ENCODE results near the gene TRAPPC12. TPM values are rescaled to one million over a fixed set of nuclear protein-coding genes. Genes with fewer than 3 reads are reported as not detected.
A peak's percentile ranks its signal among the peaks of the same experiment; 100 is the strongest.

TRAPPC12 gene
- total RNA-seq, 1 donor from 2014 or later: 89.7 TPM

DNA sequence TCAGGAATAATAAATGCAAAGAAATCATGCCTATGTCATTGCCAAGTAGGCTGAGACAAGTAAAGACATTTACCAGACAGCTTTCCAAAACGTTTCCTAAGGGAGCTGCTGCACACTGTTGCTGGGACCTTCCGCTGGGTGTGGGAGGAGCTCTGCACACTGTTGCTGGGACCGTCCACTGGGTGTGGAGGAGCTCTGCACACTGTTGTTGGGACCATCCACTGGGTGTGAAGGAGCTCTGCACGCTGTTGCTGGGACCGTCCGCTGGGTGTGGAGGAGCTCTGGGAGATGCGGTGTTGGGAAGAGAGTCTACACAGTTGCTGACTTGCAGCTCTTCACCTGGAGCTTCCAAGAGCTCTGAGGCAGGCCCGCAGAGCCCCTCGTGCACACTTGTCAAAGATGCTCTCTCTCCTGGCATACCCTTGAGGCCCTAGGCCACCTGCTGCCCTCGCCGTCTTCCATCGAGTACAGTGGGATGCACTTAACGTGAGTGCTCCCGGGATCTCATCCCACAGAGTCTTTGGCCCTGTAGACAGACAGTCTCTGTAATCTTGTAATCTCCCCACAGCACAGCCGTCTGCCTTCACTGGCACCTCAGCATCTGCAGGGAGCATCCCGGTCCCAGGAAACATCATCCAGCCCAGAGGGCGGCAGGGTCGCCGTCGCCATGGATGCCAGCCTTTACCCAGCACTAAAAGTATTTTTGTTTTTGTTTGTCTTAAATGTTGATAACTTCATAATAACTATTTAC, 51.4 kb downstream of the TRAPPC12 start:
- no peak overlapping the region for H3K4me3 Mint-ChIP-seq (ENCODE audit: unreplicated experiment)
- no peaks in the 10 kb centered on the region for H3K4me1 Mint-ChIP-seq (ENCODE audit: unreplicated experiment)
- peak; percentile 78 for DNase-seq (ENCODE audit: extremely low spot score, unreplicated experiment)
- no peaks in the 10 kb centered on the region for H3K27me3 Mint-ChIP-seq (ENCODE audit: unreplicated experiment)
- H3K36me3 Mint-ChIP-seq (ENCODE audit: unreplicated experiment): peaks cover 29% of the 10 kb centered on the region
- H3K9me3 Mint-ChIP-seq (ENCODE audit: unreplicated experiment): no peaks in the 10 kb centered on the region
- TF ChIP-seq, protein P1, sequence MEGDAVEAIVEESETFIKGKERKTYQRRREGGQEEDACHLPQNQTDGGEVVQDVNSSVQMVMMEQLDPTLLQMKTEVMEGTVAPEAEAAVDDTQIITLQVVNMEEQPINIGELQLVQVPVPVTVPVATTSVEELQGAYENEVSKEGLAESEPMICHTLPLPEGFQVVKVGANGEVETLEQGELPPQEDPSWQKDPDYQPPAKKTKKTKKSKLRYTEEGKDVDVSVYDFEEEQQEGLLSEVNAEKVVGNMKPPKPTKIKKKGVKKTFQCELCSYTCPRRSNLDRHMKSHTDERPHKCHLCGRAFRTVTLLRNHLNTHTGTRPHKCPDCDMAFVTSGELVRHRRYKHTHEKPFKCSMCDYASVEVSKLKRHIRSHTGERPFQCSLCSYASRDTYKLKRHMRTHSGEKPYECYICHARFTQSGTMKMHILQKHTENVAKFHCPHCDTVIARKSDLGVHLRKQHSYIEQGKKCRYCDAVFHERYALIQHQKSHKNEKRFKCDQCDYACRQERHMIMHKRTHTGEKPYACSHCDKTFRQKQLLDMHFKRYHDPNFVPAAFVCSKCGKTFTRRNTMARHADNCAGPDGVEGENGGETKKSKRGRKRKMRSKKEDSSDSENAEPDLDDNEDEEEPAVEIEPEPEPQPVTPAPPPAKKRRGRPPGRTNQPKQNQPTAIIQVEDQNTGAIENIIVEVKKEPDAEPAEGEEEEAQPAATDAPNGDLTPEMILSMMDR (IDR thresholded peaks at IDR 0.05): no peak
- no peak overlapping the region for H3K27ac Mint-ChIP-seq (ENCODE audit: unreplicated experiment)

DNA sequence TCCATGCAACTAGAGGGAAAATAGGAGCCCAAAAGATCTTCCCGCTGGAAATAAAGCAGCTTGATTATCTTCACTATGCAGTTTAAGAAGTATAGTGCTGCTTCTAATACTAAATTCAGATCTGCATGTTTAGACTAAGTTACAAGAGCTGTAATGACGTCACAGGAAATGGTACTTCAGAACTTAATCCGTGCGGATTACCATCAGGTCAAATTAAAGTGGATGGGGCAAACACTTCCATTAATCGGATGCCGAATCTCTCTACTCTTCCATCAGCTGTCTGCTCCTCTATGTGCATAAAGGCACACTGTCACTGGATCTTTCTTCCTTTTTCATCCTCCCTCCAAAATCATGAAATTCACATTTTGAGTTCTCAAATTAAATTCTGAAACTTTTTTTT, 52.6 kb downstream of the TRAPPC12 start:
- TF ChIP-seq, protein P1 (IDR thresholded peaks at IDR 0.05): no peak
- no peaks in the 10 kb centered on the region for H3K27me3 Mint-ChIP-seq (ENCODE audit: unreplicated experiment)
- DNase-seq (ENCODE audit: extremely low spot score, unreplicated experiment): no peak

DNA sequence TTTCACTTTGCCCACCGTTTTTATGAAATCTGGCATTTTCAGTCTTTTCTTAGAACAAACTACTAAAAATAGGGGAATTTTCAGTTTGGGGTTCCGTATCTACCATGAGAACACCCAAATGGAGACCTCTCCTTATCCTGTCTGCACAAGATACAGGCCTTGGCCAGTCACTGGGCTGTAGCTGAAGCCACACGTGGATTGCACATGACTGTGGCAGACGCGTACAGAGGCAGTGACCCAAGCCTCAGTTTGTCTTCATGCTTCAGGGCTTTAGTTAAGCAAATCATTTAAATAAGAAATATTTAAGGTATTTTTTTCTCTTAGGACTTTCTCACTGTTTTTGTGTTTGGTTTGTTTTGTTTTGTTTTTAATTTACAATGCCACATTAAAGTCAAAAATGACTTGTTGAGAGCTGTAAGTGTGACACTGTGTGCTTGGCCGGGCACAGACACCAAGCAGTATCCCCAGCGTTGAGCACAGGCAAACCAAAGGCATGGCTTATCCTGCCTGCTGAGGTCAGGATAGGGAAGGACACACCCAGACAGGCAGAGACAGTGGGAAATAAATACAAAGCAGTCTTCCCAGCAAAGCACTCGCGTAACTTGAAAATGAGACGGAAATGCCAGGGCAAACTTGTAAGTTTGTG, 53.3 kb downstream of the TRAPPC12 start:
- DNase-seq (ENCODE audit: extremely low spot score, unreplicated experiment): no peak
- Mint-ChIP-seq H3K4me3 (ENCODE audit: unreplicated experiment) (no peak overlapping the region), H3K27ac (ENCODE audit: unreplicated experiment) (no peak overlapping the region), H3K27me3 (ENCODE audit: unreplicated experiment) (no peaks in the 10 kb centered on the region), H3K4me1 (ENCODE audit: unreplicated experiment) (no peaks in the 10 kb centered on the region), H3K36me3 (ENCODE audit: unreplicated experiment) (peaks cover 26% of the 10 kb centered on the region), H3K9me3 (ENCODE audit: unreplicated experiment) (no peaks in the 10 kb centered on the region)
- TF ChIP-seq, protein P1 (IDR thresholded peaks at IDR 0.05): no peak

More for the DNA sequence above, 52.6 kb downstream of the TRAPPC12 start:
- no peaks in the 10 kb centered on the region for H3K9me3 Mint-ChIP-seq (ENCODE audit: unreplicated experiment)
- peaks cover 29% of the 10 kb centered on the region for H3K36me3 Mint-ChIP-seq (ENCODE audit: unreplicated experiment)
- no peak overlapping the region for H3K4me3 Mint-ChIP-seq (ENCODE audit: unreplicated experiment)
- H3K4me1 Mint-ChIP-seq (ENCODE audit: unreplicated experiment): no peaks in the 10 kb centered on the region
- H3K27ac Mint-ChIP-seq (ENCODE audit: unreplicated experiment): no peak overlapping the region

DNA sequence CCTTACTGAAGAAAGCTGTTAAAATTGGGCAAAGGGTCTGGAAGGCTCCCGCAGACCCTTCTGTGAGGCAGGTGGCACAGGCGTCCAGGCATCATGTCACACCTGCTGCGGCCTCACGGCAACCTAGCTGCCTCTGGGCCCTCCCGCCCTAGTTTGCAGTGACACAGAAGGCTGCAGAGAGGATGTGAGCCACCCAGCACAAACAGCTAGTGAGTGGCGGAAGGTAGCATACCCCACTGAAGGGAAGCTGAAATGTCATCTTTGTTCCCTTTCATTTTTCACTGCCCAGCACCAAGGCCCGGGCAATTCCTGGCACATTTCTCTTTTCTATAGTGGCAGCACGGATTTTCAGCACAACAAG, 53.8 kb downstream of the TRAPPC12 start:
- Mint-ChIP-seq H3K4me3 (ENCODE audit: unreplicated experiment) (no peak overlapping the region), H3K27ac (ENCODE audit: unreplicated experiment) (no peak overlapping the region), H3K4me1 (ENCODE audit: unreplicated experiment) (no peaks in the 10 kb centered on the region), H3K27me3 (ENCODE audit: unreplicated experiment) (no peaks in the 10 kb centered on the region), H3K9me3 (ENCODE audit: unreplicated experiment) (no peaks in the 10 kb centered on the region), H3K36me3 (ENCODE audit: unreplicated experiment) (peaks cover 24% of the 10 kb centered on the region)
- DNase-seq (ENCODE audit: extremely low spot score, unreplicated experiment): no peak
- TF ChIP-seq, protein P1 (IDR thresholded peaks at IDR 0.05): no peak

DNA sequence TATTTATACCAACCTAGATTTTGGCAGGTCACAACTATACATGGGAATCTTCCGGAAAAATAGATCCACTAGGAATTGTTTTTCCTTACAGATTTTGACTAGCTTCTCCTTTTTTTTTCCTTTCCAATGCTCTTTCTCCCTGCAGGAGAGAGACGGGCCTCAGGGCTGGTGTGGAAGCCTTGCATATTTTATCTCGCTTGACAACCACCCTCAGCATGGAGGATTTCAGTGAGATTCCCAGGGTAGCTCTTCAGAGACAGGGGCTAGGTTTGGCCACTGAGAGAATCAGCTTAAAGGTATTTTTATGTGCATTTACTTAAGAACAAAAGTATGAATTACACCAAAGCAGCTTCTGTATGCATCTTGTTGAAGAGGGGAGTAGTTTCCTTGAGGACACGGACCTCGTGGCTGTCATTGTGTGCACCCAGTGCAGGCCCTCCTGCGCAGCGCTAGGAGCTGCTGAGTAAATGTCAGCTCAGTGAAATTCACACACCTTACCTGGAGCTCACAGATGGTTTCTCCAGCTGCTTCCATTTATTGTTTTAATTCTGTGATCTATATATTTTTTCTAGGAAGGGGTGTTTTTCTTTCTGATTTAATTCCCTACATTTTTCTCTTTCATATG, 54.4 kb downstream of the TRAPPC12 start:
- Mint-ChIP-seq H3K27ac (ENCODE audit: unreplicated experiment) (no peak overlapping the region), H3K9me3 (ENCODE audit: unreplicated experiment) (no peaks in the 10 kb centered on the region), H3K36me3 (ENCODE audit: unreplicated experiment) (peaks cover 23% of the 10 kb centered on the region), H3K27me3 (ENCODE audit: unreplicated experiment) (no peaks in the 10 kb centered on the region), H3K4me1 (ENCODE audit: unreplicated experiment) (no peaks in the 10 kb centered on the region), H3K4me3 (ENCODE audit: unreplicated experiment) (no peak overlapping the region)
- TF ChIP-seq, protein P1 (IDR thresholded peaks at IDR 0.05): no peak
- no peak for DNase-seq (ENCODE audit: extremely low spot score, unreplicated experiment)

Data from osteocyte (in vitro differentiated cells).